Erythroblast (primary cell): Measurements from ENCODE around the gene CITED4.

Experiments
- GATA1 ChIP-seq: IDR thresholded peaks from 2 replicates; pipeline ENCODE4 v1.6.1; 2011; ENCODE audit warnings: low read depth, mild to moderate bottlenecking, control low read depth, low read length, moderate library complexity
- POLR2A ChIP-seq: IDR thresholded peaks from 2 replicates; pipeline ENCODE4 v1.6.1; 2011; ENCODE audit warnings: mild to moderate bottlenecking, low read length

GRCh38 chr1:40903106-40903505 lies 40.9 kb upstream of the CITED4 start:
- TF ChIP-seq POLR2A (no peak), GATA1 (no peak)
